HepG2 (cell line): ENCODE data around the gene LDLR. TPM values are rescaled to one million over a fixed set of nuclear protein-coding genes. Genes with fewer than 3 reads are reported as not detected.

Source experiments
- ARNT2 ChIP-seq: sonication (generic); formaldehyde crosslinking; IDR thresholded peaks from 2 replicates; pipeline ENCODE4 v1.8.0; 2022; ENCODE audit warnings: mild to moderate bottlenecking, low read depth, missing genetic modification reagents, moderate library complexity
- FOXO1 ChIP-seq: sonication (generic); formaldehyde crosslinking; IDR thresholded peaks from 2 replicates; pipeline ENCODE4 v1.4.0; 2020; ENCODE audit warnings: missing genetic modification reagents
- HMG20A ChIP-seq: IDR thresholded peaks from 2 replicates; pipeline ENCODE4 v1.6.1; 2016; ENCODE audit warnings: borderline replicate concordance
- LCORL ChIP-seq, 2 experiments: fragments of 450-650 bp in 1 of 2; sonication (generic) in 1 of 2; formaldehyde crosslinking in 1 of 2; IDR thresholded peaks; 2 replicates each; pipeline versions ENCODE4 v1.5.0 to v1.6.1; 2017 to 2020; ENCODE audit warnings: antibody characterized with exemption in 1 of 2, missing genetic modification reagents in 1 of 2
- MYC ChIP-seq: sonication (generic); formaldehyde crosslinking; IDR thresholded peaks from 2 replicates; pipeline ENCODE4 v1.9.0; 2021; ENCODE audit warnings: missing genetic modification reagents, borderline replicate concordance
- PHF5A ChIP-seq: IDR thresholded peaks from one replicate; pipeline ENCODE4 v1.6.1; 2018; ENCODE audit warnings: low read depth, missing genetic modification reagents; ENCODE audit not compliant: unreplicated experiment
- RCOR2 ChIP-seq: IDR thresholded peaks from 2 replicates; pipeline ENCODE4 v1.6.1; 2016; ENCODE audit warnings: missing biosample characterization, missing genetic modification reagents
- RXRB ChIP-seq: IDR thresholded peaks from 2 replicates; pipeline ENCODE4 v1.6.1; 2016; ENCODE audit warnings: borderline replicate concordance, missing genetic modification reagents, missing compliant biosample characterization
- ZMYM4 ChIP-seq: sonication (generic); formaldehyde crosslinking; IDR thresholded peaks from 2 replicates; pipeline ENCODE4 v1.8.1; 2023; ENCODE audit warnings: mild to moderate bottlenecking, missing genetic modification reagents
- ZNF256 ChIP-seq: sonication (generic); formaldehyde crosslinking; conservative IDR thresholded peaks from 2 replicates; pipeline ENCODE4 v1.4.0; 2020; ENCODE audit warnings: missing genetic modification reagents
- ZNF709 ChIP-seq: sonication (generic); formaldehyde crosslinking; IDR thresholded peaks from 2 replicates; pipeline ENCODE4 v1.5.0; 2020; ENCODE audit warnings: mild to moderate bottlenecking, missing genetic modification reagents
- polyA plus RNA-seq, 8 experiments: library from polyadenylated mRNA; depleted of rRNA in 3 of 8; stranded (reverse) in 7 of 8; unstranded in 1 of 8; fragments of >200 nt; fragmentation: Illumina TruSeq in 4 of 8; extraction: Trizol in 4 of 8; gene quantifications; 2 replicates each; pipeline versions ENCODE4 v1.2.1 to v1.2.3, GENCODE V29; 2011 to 2016; ENCODE audit warnings: low read depth in 4 of 8, missing spikeins in 1 of 8, mixed read lengths in 1 of 8; ENCODE audit not compliant: insufficient read depth in 1 of 8
- total RNA-seq, 5 experiments: library from RNA; depleted of rRNA; stranded (reverse); fragments of >200 nt; fragmentation: Illumina TruSeq; extraction: Trizol; gene quantifications; 2 replicates each; pipeline ENCODE4 v1.2.3, GENCODE V29; 2016; ENCODE audit warnings: low read depth in 1 of 5
- TF ChIP-seq, protein P1 (sequence below): sonication (generic); formaldehyde crosslinking; IDR thresholded peaks from 2 replicates; pipeline ENCODE4 v1.5.0; 2020; ENCODE audit warnings: missing genetic modification reagents, mild to moderate bottlenecking, borderline replicate concordance
- TF ChIP-seq, protein P2 (sequence below): sonication (generic); formaldehyde crosslinking; IDR thresholded peaks from 2 replicates; pipeline ENCODE4 v1.8.1; 2023; ENCODE audit warnings: mild to moderate bottlenecking, missing genetic modification reagents, borderline replicate concordance
- TF ChIP-seq, protein P3 (sequence below): sonication (generic); formaldehyde crosslinking; IDR thresholded peaks from 2 replicates; pipeline ENCODE4 v1.4.0; 2020; ENCODE audit warnings: missing genetic modification reagents
- TF ChIP-seq, protein P4 (sequence below): sonication (generic); formaldehyde crosslinking; IDR thresholded peaks from 2 replicates; pipeline ENCODE4 v1.8.1; 2023; ENCODE audit warnings: mild to moderate bottlenecking, moderate library complexity, missing genetic modification reagents
- TF ChIP-seq, protein P5 (sequence below), 2 experiments: sonication (generic) in 1 of 2; formaldehyde crosslinking in 1 of 2; IDR thresholded peaks; 2 replicates each; pipeline versions ENCODE4 v1.6.1 to v1.9.0; 2014 to 2022; ENCODE audit warnings: antibody characterized with exemption in 1 of 2, borderline replicate concordance in 1 of 2, inconsistent platforms in 1 of 2, low read depth in 1 of 2, missing genetic modification reagents in 1 of 2

LDLR gene
- total and polyA plus RNA-seq, 2 of the 13 experiments (the other 11 are each of a cell fraction or from before 2014, with no cell fraction given) = 51.6 to 92.5 TPM

DNA sequence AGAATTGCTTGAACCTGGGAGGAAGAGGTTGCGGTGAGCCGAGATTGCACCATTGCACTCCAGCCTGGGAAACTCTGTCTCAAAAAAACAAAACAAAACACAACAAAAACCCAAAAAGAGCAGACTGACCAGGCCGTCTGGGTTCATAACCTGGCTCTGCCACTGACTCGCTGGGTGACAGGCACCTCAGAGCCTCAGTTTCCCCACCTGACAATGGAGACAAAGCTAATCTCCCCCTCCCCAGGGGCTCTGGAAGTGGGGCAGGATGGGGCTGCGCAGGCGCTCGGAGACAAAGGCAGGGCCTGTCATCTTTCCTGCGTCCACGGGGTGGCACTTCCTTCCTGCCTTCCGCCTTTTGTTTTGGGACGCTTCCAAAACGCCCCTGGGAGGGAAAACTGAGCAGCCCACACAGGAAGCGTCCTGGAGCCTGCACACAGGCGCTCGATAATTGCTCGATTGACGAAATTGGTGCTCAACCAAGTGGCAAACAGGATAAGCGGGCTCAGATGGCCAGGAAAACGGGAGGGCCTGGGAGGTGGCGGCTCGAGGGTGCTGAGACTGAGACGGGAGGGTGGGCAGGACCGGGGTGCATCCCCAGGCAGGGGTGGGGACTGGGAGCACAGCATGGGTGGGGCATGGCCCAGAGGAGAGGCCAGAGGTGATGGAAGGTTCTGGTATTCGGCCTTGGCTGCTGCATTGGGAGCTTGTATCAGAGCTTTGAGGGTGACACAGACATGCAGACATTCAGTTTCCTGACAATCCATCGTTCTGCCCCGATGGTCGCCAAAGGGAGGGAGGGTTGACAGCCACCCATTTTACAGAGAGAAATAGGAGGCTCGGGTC is 48.5 kb downstream of the LDLR start (continued):
- TF ChIP-seq LCORL (IDR thresholded peaks at IDR 0.05) = no peak
- TF ChIP-seq LCORL (CRISPR knock-in tag; IDR thresholded peaks at IDR 0.05) = peak; percentile 89
- TF ChIP-seq RCOR2 (CRISPR knock-in tag) = no peak
- TF ChIP-seq MYC (CRISPR knock-in tag) = no peak
- TF ChIP-seq FOXO1 = no peak
- TF ChIP-seq, protein P1, sequence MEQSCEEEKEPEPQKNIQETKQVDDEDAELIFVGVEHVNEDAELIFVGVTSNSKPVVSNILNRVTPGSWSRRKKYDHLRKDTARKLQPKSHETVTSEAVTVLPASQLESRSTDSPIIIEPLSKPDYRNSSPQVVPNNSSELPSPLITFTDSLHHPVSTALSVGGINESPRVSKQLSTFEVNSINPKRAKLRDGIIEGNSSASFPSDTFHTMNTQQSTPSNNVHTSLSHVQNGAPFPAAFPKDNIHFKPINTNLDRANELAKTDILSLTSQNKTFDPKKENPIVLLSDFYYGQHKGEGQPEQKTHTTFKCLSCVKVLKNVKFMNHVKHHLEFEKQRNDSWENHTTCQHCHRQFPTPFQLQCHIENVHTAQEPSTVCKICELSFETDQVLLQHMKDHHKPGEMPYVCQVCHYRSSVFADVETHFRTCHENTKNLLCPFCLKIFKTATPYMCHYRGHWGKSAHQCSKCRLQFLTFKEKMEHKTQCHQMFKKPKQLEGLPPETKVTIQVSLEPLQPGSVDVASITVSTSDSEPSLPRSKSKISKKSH (CRISPR knock-in tag) = no peak
- no peak for TF ChIP-seq ZNF256
- TF ChIP-seq HMG20A = 0 out of 2 replicates have a peak, but pooled peaks have one; percentile 16
- TF ChIP-seq, protein P2, sequence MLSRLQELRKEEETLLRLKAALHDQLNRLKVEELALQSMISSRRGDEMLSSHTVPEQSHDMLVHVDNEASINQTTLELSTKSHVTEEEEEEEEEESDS = no peak
- TF ChIP-seq ZNF709 = no peak
- TF ChIP-seq, protein P3, sequence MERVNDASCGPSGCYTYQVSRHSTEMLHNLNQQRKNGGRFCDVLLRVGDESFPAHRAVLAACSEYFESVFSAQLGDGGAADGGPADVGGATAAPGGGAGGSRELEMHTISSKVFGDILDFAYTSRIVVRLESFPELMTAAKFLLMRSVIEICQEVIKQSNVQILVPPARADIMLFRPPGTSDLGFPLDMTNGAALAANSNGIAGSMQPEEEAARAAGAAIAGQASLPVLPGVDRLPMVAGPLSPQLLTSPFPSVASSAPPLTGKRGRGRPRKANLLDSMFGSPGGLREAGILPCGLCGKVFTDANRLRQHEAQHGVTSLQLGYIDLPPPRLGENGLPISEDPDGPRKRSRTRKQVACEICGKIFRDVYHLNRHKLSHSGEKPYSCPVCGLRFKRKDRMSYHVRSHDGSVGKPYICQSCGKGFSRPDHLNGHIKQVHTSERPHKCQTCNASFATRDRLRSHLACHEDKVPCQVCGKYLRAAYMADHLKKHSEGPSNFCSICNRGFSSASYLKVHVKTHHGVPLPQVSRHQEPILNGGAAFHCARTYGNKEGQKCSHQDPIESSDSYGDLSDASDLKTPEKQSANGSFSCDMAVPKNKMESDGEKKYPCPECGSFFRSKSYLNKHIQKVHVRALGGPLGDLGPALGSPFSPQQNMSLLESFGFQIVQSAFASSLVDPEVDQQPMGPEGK = peak; percentile 71
- TF ChIP-seq, protein P4, sequence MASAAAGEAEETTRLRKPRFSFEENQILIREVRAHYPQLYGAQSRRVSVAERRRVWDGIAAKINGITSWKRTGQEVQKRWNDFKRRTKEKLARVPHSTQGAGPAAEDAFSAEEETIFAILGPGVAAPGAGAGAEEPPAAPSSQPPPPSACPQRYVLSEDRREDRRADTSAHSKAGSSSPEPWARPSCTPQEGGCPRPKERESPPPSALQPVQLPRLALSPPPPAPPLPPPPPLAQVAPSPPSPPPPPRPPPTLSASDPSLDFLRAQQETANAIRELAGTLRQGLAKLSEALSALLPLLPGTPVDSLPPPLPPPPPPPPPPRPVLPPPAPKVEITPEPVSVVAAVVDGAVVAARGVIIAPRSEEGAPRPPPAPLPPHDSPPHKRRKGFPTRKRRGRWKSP (CRISPR knock-in tag) = no peak
- TF ChIP-seq ZMYM4 = no peak
- TF ChIP-seq ARNT2 (CRISPR knock-in tag) = peak; percentile 19; the same call in 1 of the 2 replicates
- peak; percentile 49; the same call in 1 of the 2 replicates for TF ChIP-seq RXRB (CRISPR knock-in tag)
- TF ChIP-seq PHF5A = peak; percentile 26
- TF ChIP-seq, protein P5, sequence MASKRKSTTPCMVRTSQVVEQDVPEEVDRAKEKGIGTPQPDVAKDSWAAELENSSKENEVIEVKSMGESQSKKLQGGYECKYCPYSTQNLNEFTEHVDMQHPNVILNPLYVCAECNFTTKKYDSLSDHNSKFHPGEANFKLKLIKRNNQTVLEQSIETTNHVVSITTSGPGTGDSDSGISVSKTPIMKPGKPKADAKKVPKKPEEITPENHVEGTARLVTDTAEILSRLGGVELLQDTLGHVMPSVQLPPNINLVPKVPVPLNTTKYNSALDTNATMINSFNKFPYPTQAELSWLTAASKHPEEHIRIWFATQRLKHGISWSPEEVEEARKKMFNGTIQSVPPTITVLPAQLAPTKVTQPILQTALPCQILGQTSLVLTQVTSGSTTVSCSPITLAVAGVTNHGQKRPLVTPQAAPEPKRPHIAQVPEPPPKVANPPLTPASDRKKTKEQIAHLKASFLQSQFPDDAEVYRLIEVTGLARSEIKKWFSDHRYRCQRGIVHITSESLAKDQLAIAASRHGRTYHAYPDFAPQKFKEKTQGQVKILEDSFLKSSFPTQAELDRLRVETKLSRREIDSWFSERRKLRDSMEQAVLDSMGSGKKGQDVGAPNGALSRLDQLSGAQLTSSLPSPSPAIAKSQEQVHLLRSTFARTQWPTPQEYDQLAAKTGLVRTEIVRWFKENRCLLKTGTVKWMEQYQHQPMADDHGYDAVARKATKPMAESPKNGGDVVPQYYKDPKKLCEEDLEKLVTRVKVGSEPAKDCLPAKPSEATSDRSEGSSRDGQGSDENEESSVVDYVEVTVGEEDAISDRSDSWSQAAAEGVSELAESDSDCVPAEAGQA (IDR thresholded peaks at IDR 0.05; ENCODE audit: low read depth) = 0 out of 2 replicates have a peak, but pooled peaks have one; percentile 22
- TF ChIP-seq, protein P5 (CRISPR knock-in tag; IDR thresholded peaks at IDR 0.05; ENCODE audit: borderline replicate concordance) = no peak
